ENCODE data around the gene AFF3.

- TF ChIP-seq CTCF (IDR thresholded peaks at IDR 0.05) (no peak), POLR2A (IDR thresholded peaks at IDR 0.05) (no peak)
These were observed 168.1 kb downstream of the AFF3 start for GRCh38 chr2:99974275-99974674.

All from lower leg skin (tissue), 3 donors.